Measurements from ENCODE around the gene COBL.

- TF ChIP-seq CTCF (conservative IDR thresholded peaks at IDR 0.05; ENCODE audit: low read depth, low read length) (no peak), EZH2phosphoT487 (IDR thresholded peaks at IDR 0.05; ENCODE audit: borderline replicate concordance, low read length) (no peak), EZH2 (IDR thresholded peaks at IDR 0.05; ENCODE audit: low read length, unreplicated experiment) (no peak)
Observed at GRCh38 chr7:51024867-51025266, 291.7 kb downstream of the COBL start.

Measured in PC-3 (cell line).